ENCODE data around the gene MCM9. TPM values are rescaled to one million over a fixed set of nuclear protein-coding genes. Genes with fewer than 3 reads are reported as not detected.
"Not testable (repeated sequence)": the region's sequence is repeated elsewhere in the genome, so short reads cannot be mapped to it uniquely, and the experiment has no call there.

MCM9 gene
- total RNA-seq, 1 experiment from 2014 or later, result 14.9 TPM

- TF ChIP-seq AFF4 (CRISPR knock-in tag; IDR thresholded peaks at IDR 0.05; ENCODE audit: borderline replicate concordance), result no peak
- no peak for TF ChIP-seq JUN (CRISPR knock-in tag; IDR thresholded peaks at IDR 0.05)
- TF ChIP-seq EMX1 (CRISPR knock-in tag; IDR thresholded peaks at IDR 0.05), result no peak
- no peak for TF ChIP-seq FOXK1 (CRISPR knock-in tag; IDR thresholded peaks at IDR 0.05)
- no peak for TF ChIP-seq ZNF121 (CRISPR knock-in tag; IDR thresholded peaks at IDR 0.05)
- no peak for TF ChIP-seq OVOL2 (CRISPR knock-in tag; IDR thresholded peaks at IDR 0.05; ENCODE audit: borderline replicate concordance)
Measured at GRCh38 chr6:118768441-118768840, 166.5 kb downstream of the MCM9 start (continued).

- H3K27me3 Mint-ChIP-seq (ENCODE audit: low read depth); POLR2A ChIA-PET; H3K4me3 Mint-ChIP-seq; ATAC-seq; H3K36me3 Mint-ChIP-seq; DNase-seq (ENCODE audit: low spot score); H3K9me3 Mint-ChIP-seq; H3K27ac Mint-ChIP-seq; CTCF ChIA-PET: not testable (repeated sequence)
- peaks cover 19% of the 10 kb centered on the region for H3K4me1 Mint-ChIP-seq
Measured at GRCh38 chr6:118765316-118765715, 169.6 kb downstream of the MCM9 start.

- DNase-seq (ENCODE audit: low spot score), result no peak
- ATAC-seq, result no peak
- ChIA-PET POLR2A (no interaction called here), CTCF (no interaction called here)
- Mint-ChIP-seq H3K27me3 (ENCODE audit: low read depth) (no peaks in the 10 kb centered on the region; the same call in 1 of the 2 replicates), H3K9me3 (no peaks in the 10 kb centered on the region), H3K27ac (no peak overlapping the region), H3K4me1 (peaks cover 19% of the 10 kb centered on the region), H3K36me3 (no peaks in the 10 kb centered on the region), H3K4me3 (no peak overlapping the region)
- TF ChIP-seq E2F4 (CRISPR knock-in tag; IDR thresholded peaks at IDR 0.05; ENCODE audit: borderline replicate concordance, low read depth) (no peak), NR3C1 (CRISPR knock-in tag; conservative IDR thresholded peaks at IDR 0.05; ENCODE audit: low read depth) (no peak), GTF2I (CRISPR knock-in tag; conservative IDR thresholded peaks at IDR 0.05) (no peak), ZNF425 (CRISPR knock-in tag; conservative IDR thresholded peaks at IDR 0.05) (no peak), EMX1 (CRISPR knock-in tag; IDR thresholded peaks at IDR 0.05) (no peak), CBFB (CRISPR knock-in tag; IDR thresholded peaks at IDR 0.05; ENCODE audit: low read depth) (no peak), HMGXB4 (CRISPR knock-in tag; IDR thresholded peaks at IDR 0.05) (no peak), ZNF671 (CRISPR knock-in tag; IDR thresholded peaks at IDR 0.05) (no peak), TEAD1 (CRISPR knock-in tag; IDR thresholded peaks at IDR 0.05) (no peak), CTCF (IDR thresholded peaks at IDR 0.05) (no peak), OVOL2 (CRISPR knock-in tag; IDR thresholded peaks at IDR 0.05; ENCODE audit: borderline replicate concordance) (no peak), ZMAT4 (CRISPR knock-in tag; IDR thresholded peaks at IDR 0.05) (no peak), MXD4 (CRISPR knock-in tag; IDR thresholded peaks at IDR 0.05; ENCODE audit: borderline replicate concordance) (no peak), MAX (CRISPR knock-in tag; IDR thresholded peaks at IDR 0.05) (no peak), ATF6 (CRISPR knock-in tag; IDR thresholded peaks at IDR 0.05) (no peak)
Measured at GRCh38 chr6:118764766-118765165, 170.2 kb downstream of the MCM9 start.

All from WTC11 (cell line).